PC-9 (cell line): ENCODE results near the gene HSPA1B. TPM values are rescaled to one million over a fixed set of nuclear protein-coding genes. Genes with fewer than 3 reads are reported as not detected.
"Not testable (repeated sequence)": the region's sequence is repeated elsewhere in the genome, so short reads cannot be mapped to it uniquely, and the experiment has no call there.

Source experiments
- BruUV-seq: library from RNA; stranded (reverse); fragments of 400-500 nt; replicated peaks from 2 replicates; lab custom pipeline; 2021; lab: Mats Ljungman, UMichigan
- CTCF ChIA-PET: fragments of 300-600 bp; sonication (Branson Sonifier 250); formaldehyde crosslinking; loops from one replicate; lab custom pipeline; 2022; ENCODE audit warnings: antibody characterized with exemption; lab: Charles Lee
- POLR2A ChIA-PET: fragments of 300-600 bp; sonication (Branson Sonifier 250); formaldehyde crosslinking; loops from one replicate; lab custom pipeline; 2022; ENCODE audit warnings: antibody characterized with exemption; ENCODE audit not compliant: unreplicated experiment; lab: Charles Lee
- DNase-seq, 2 experiments: peaks; one replicate each; pipeline versions ENCODE4 v3.0.0 to v3.0.0-alpha.2; 2015 to 2022; ENCODE audit warnings: mixed read lengths in 1 of 2
- H2AFZ ChIP-seq: fragments of 200-600 bp; sonication (generic); 2 replicates; pipeline ENCODE4 v1.8.1; 2017; ENCODE audit warnings: antibody characterized with exemption
- H3F3A ChIP-seq: fragments of 200-600 bp; sonication (generic); 2 replicates; pipeline ENCODE4 v1.8.1; 2017; ENCODE audit warnings: antibody characterized with exemption, mild to moderate bottlenecking, low read depth; ENCODE audit not compliant: insufficient read depth
- H3K27ac ChIP-seq: fragments of 200-600 bp; sonication (generic); 2 replicates; pipeline ENCODE4 v1.6.1; 2016; ENCODE audit warnings: mixed run types
- H3K27me3 ChIP-seq: fragments of 200-600 bp; sonication (generic); 2 replicates; pipeline ENCODE4 v1.6.1; 2016; ENCODE audit warnings: low read depth, mixed run types; ENCODE audit not compliant: insufficient read depth
- H3K36me3 ChIP-seq: fragments of 200-600 bp; sonication (generic); 2 replicates; pipeline ENCODE4 v1.6.1; 2016; ENCODE audit warnings: low read depth, mixed run types
- H3K4me1 ChIP-seq: fragments of 200-600 bp; sonication (generic); replicated peaks from 2 replicates; pipeline ENCODE4 v1.6.1; 2016; ENCODE audit warnings: mixed run types; ENCODE audit not compliant: insufficient read depth
- H3K4me2 ChIP-seq: fragments of 200-600 bp; sonication (generic); 2 replicates; pipeline ENCODE4 v1.6.1; 2017; ENCODE audit warnings: mixed run types
- H3K4me3 ChIP-seq: fragments of 200-600 bp; sonication (generic); 2 replicates; pipeline ENCODE4 v1.6.1; 2016; ENCODE audit warnings: mixed run types
- H3K79me2 ChIP-seq: fragments of 200-600 bp; sonication (generic); 2 replicates; pipeline ENCODE4 v1.6.1; 2017; ENCODE audit warnings: low read depth, mixed run types
- H3K9me2 ChIP-seq: fragments of 200-600 bp; sonication (generic); 2 replicates; pipeline ENCODE4 v1.8.1; 2017; ENCODE audit warnings: mild to moderate bottlenecking; ENCODE audit not compliant: insufficient read depth
- H3K9me3 ChIP-seq: fragments of 200-600 bp; sonication (generic); 2 replicates; pipeline ENCODE4 v1.8.1; 2016; ENCODE audit warnings: low read depth; ENCODE audit not compliant: insufficient read depth
- H4K20me1 ChIP-seq: fragments of 200-600 bp; sonication (generic); 2 replicates; pipeline ENCODE4 v1.8.1; 2017; ENCODE audit not compliant: insufficient read depth
- CTCF ChIP-seq: fragments of 200-600 bp; sonication (generic); conservative IDR thresholded peaks from 2 replicates; pipeline ENCODE4 v1.6.1; 2017; ENCODE audit warnings: mixed run types, antibody characterized with exemption, mild to moderate bottlenecking, moderate library complexity
- EZH2 ChIP-seq: fragments of 200-600 bp; sonication (generic); IDR thresholded peaks from 2 replicates; pipeline ENCODE4 v1.8.0; 2017; ENCODE audit warnings: antibody characterized with exemption, low read depth
- intact Hi-C: fragments of 100-400 bp; cut with micrococcal nuclease; formaldehyde crosslinking; loops from one replicate; pipeline ENCODE4 v1.10.0; 2022; ENCODE audit not compliant: unreplicated experiment
- total RNA-seq: library from RNA; stranded (reverse); gene quantifications from 2 replicates; pipeline ENCODE4 v1.2.3, GENCODE V29; 2021

The HSPA1B gene
- total RNA-seq, 1 experiment from 2014 or later, result 334 TPM

- Histone ChIP-seq H3K4me1 (peaks cover 72% of the 10 kb centered on the region), H3K27ac (peak overlapping the region; percentile 98), H2AFZ (peak overlapping the region; percentile 39), H3K27me3 (no peaks in the 10 kb centered on the region), H3K9me3 (no peaks in the 10 kb centered on the region), H3K79me2 (peaks cover 69% of the 10 kb centered on the region), H3K4me3 (peak overlapping the region; percentile 81), H3F3A (peaks cover 96% of the 10 kb centered on the region), H4K20me1 (peaks cover 19% of the 10 kb centered on the region), H3K9me2 (no peaks in the 10 kb centered on the region), H3K4me2 (peak overlapping the region; percentile 98), H3K36me3 (no peaks in the 10 kb centered on the region)
- TF ChIP-seq CTCF (no peak), EZH2 (no peak)
- ChIA-PET POLR2A (interaction anchor here (0.6 to 0.7 kb wide), 3 partner anchors 8 to 1148 kb away, joined by 3 to 10 read pairs (median 8); partner anchors contain the start of gene NEU1), CTCF (interaction anchor here (0.6 kb wide), 1 partner anchor 833 kb away, joined by 3 read pairs; no protein-coding TSS in a partner anchor)
- BruUV-seq, result TSS peak; percentile 66
- peak; percentile 87 to 96 for DNase-seq
- intact Hi-C loops, result loop anchor here (10.0 kb wide), 2 partner anchors 277 to 1153 kb away; partner anchors contain the start of genes ATP6V1G2, DDX39B and NFKBIL1
These were observed 5.3 kb upstream of the HSPA1B start for GRCh38 chr6:31822036-31822821.

GRCh38 chr6:31823592-31824196 is 3.8 kb upstream of the HSPA1B start:
- Histone ChIP-seq H3K79me2 (peaks cover 57% of the 10 kb centered on the region), H3K4me2 (peak overlapping the region; percentile 98), H3K27ac (peak overlapping the region; percentile 98), H3F3A (peaks cover 82% of the 10 kb centered on the region), H3K4me1 (peaks cover 72% of the 10 kb centered on the region)
- CTCF ChIA-PET, H3K4me3 ChIP-seq, H2AFZ ChIP-seq, H3K9me3 ChIP-seq, DNase-seq, POLR2A ChIA-PET, H3K36me3 ChIP-seq, BruUV-seq, H4K20me1 ChIP-seq, H3K27me3 ChIP-seq, H3K9me2 ChIP-seq: not testable (repeated sequence)
- intact Hi-C loops, result loop anchor here (10.0 kb wide), 2 partner anchors 279 to 1151 kb away; partner anchors contain the start of genes ATP6V1G2, DDX39B and NFKBIL1

GRCh38 chr6:31825553-31825952 is 2.0 kb upstream of the HSPA1B start:
- ChIA-PET POLR2A (interaction anchor here (0.6 kb wide), 1 partner anchor 39 kb away, joined by 3 read pairs; no protein-coding TSS in a partner anchor), CTCF (no interaction called here)
- Histone ChIP-seq H3K9me2 (no peaks in the 10 kb centered on the region), H3K9me3 (no peaks in the 10 kb centered on the region), H3K79me2 (peaks cover 51% of the 10 kb centered on the region), H3F3A (peaks cover 63% of the 10 kb centered on the region), H3K4me2 (peak overlapping the region; percentile 98), H3K36me3 (no peaks in the 10 kb centered on the region), H4K20me1 (peaks cover 10% of the 10 kb centered on the region), H2AFZ (peak overlapping the region; percentile 65; the same call in 1 of the 2 replicates), H3K27me3 (no peaks in the 10 kb centered on the region), H3K4me1 (peaks cover 58% of the 10 kb centered on the region), H3K4me3 (peak overlapping the region; percentile 69), H3K27ac (peak overlapping the region; percentile 98)
- TF ChIP-seq EZH2 (no peak), CTCF (no peak)
- no peak for DNase-seq
- no TSS peak for BruUV-seq
- intact Hi-C loops, result loop anchor here (10.0 kb wide), 2 partner anchors 281 to 1149 kb away; partner anchors contain the start of genes ATP6V1G2, DDX39B and NFKBIL1
